Measurements from ENCODE around the gene ADTRP. TPM values are rescaled to one million over a fixed set of nuclear protein-coding genes. Genes with fewer than 3 reads are reported as not detected.

Gene ADTRP
- total RNA-seq, 2 donors from 2014 or later, result 0.74 to 1.0 TPM

GRCh38 chr6:11734861-11735613 is 43.6 kb downstream of the ADTRP start:
- WGBS, result 49% methylated on average over 6 of the region's 6 CpGs
- peak; percentile 64 for DNase-seq (ENCODE audit: low spot score)
- peak; percentile 91 for TF ChIP-seq POLR2AphosphoS5 (IDR thresholded peaks at IDR 0.05)
- TF ChIP-seq POLR2A (IDR thresholded peaks at IDR 0.05), result no peak
- intact Hi-C loops (cut with DNase I), result no loop called here
- Histone ChIP-seq H3K27me3 (replicated peaks; ENCODE audit: insufficient read depth) (no peaks in the 10 kb centered on the region), H3K27ac (peak overlapping the region; percentile 47 to 52), H3K4me1 (replicated peaks) (peaks cover 3% of the 10 kb centered on the region), H3K36me3 (no peaks in the 10 kb centered on the region), H3K9me3 (no peaks in the 10 kb centered on the region), H3K4me3 (no peak overlapping the region)

DNA sequence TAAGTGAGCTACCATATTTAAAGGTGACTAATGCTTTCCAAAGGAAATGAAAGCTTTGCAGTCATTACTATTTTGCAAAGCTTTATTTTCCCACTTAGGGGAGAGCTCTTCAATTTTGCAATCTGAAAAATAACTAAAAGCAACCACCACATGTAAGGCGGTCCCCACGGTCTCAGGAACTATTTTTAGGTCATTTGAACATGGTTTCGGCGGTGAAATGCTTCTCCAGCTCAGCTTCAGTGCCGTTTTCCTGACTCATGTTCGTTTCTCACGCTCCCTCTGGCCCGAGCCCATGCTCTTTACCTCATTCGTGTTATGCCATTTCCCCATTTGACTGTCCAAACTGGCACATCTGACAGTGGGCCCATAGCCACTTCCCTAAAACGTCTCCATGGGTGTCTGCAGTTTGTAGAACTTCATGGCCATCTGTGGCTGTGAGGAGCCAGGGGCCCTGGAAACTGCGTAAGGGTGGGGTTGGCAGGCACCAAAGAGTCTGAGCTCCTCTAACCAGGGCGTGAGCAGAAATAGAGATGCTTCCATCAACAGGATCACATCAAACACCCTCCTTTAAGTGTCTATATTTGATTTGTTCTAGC is 46.5 kb downstream of the ADTRP start:
- peaks cover 3% of the 10 kb centered on the region for H3K4me1 ChIP-seq (replicated peaks)
- no peaks in the 10 kb centered on the region for H3K36me3 ChIP-seq
- intact Hi-C loops (cut with DNase I), result no loop called here
- WGBS, result 76% methylated on average over 12 of the region's 12 CpGs
- no peak overlapping the region for H3K27ac ChIP-seq
- TF ChIP-seq POLR2AphosphoS5 (IDR thresholded peaks at IDR 0.05) (no peak), CTCF (IDR thresholded peaks at IDR 0.05) (no peak), POLR2A (IDR thresholded peaks at IDR 0.05) (no peak)
- no peak overlapping the region for H3K4me3 ChIP-seq
- H3K9me3 ChIP-seq, result no peaks in the 10 kb centered on the region
- DNase-seq (ENCODE audit: low spot score), result no peak
- no peaks in the 10 kb centered on the region for H3K27me3 ChIP-seq (replicated peaks; ENCODE audit: insufficient read depth)

GRCh38 chr6:11731423-11731822 is 47.2 kb downstream of the ADTRP start:
- intact Hi-C loops (cut with DNase I), result no loop called here
- 29% methylated on average over 3 of the region's 3 CpGs for WGBS
- no peak overlapping the region for H3K4me3 ChIP-seq
- no peaks in the 10 kb centered on the region for H3K36me3 ChIP-seq
- no peak for DNase-seq (ENCODE audit: low spot score)
- H3K9me3 ChIP-seq, result no peaks in the 10 kb centered on the region
- no peaks in the 10 kb centered on the region for H3K27me3 ChIP-seq (replicated peaks; ENCODE audit: insufficient read depth)
- no peak overlapping the region for H3K27ac ChIP-seq
- H3K4me1 ChIP-seq (replicated peaks), result peaks cover 3% of the 10 kb centered on the region
- TF ChIP-seq POLR2A (IDR thresholded peaks at IDR 0.05), result no peak
- TF ChIP-seq POLR2AphosphoS5 (IDR thresholded peaks at IDR 0.05), result peak; percentile 16

DNA sequence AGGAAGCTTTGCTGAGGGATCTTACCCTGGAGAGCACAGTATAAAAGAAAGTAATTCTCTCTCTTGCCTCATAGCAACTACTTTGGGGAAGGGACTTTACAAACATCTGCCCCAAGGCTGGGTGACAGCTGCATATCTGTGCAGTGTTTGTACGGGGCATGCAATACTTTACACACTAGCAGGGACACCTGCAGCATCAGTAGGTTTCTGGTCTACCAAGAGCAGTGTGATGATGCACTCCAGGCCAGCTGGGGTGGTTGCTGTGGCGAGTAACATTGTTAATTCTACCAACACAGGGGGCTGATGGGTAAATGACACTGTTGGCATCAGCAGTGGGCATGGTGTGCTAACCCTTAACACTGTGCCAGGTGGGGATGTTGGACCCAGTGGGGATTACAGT is 48.0 kb downstream of the ADTRP start:
- no peaks in the 10 kb centered on the region for H3K9me3 ChIP-seq
- H3K4me3 ChIP-seq, result no peak overlapping the region
- H3K27me3 ChIP-seq (replicated peaks; ENCODE audit: insufficient read depth), result no peaks in the 10 kb centered on the region
- peaks cover 3% of the 10 kb centered on the region for H3K4me1 ChIP-seq (replicated peaks)
- TF ChIP-seq POLR2A (IDR thresholded peaks at IDR 0.05), result no peak
- no peak for TF ChIP-seq POLR2AphosphoS5 (IDR thresholded peaks at IDR 0.05)
- TF ChIP-seq CTCF (IDR thresholded peaks at IDR 0.05), result no peak
- intact Hi-C loops (cut with DNase I), result no loop called here
- 90% methylated on average over 2 of the region's 2 CpGs for WGBS
- H3K36me3 ChIP-seq, result no peaks in the 10 kb centered on the region
- no peak overlapping the region for H3K27ac ChIP-seq
- no peak for DNase-seq (ENCODE audit: low spot score)

GRCh38 chr6:11729076-11729475 is 49.5 kb downstream of the ADTRP start:
- Histone ChIP-seq H3K4me3 (no peak overlapping the region), H3K27ac (no peak overlapping the region), H3K9me3 (no peaks in the 10 kb centered on the region), H3K27me3 (replicated peaks; ENCODE audit: insufficient read depth) (no peaks in the 10 kb centered on the region), H3K36me3 (no peaks in the 10 kb centered on the region), H3K4me1 (replicated peaks) (peaks cover 3% of the 10 kb centered on the region)
- WGBS, result 72% methylated on average over 8 of the region's 8 CpGs
- TF ChIP-seq CTCF (IDR thresholded peaks at IDR 0.05) (no peak), POLR2A (IDR thresholded peaks at IDR 0.05) (no peak), POLR2AphosphoS5 (IDR thresholded peaks at IDR 0.05) (no peak)
- intact Hi-C loops (cut with DNase I), result no loop called here
- no peak for DNase-seq (ENCODE audit: low spot score)
